Caco-2 (cell line): ENCODE data around the gene JAGN1. TPM values are rescaled to one million over a fixed set of nuclear protein-coding genes. Genes with fewer than 3 reads are reported as not detected.
"Not testable (repeated sequence)": the region's sequence is repeated elsewhere in the genome, so short reads cannot be mapped to it uniquely, and the experiment has no call there.

Source experiments
- BruUV-seq: library from RNA; stranded (reverse); fragments of 400-500 nt; replicated peaks from 2 replicates; lab custom pipeline; 2021; lab: Mats Ljungman, UMichigan
- CTCF ChIA-PET: fragments of 300-600 bp; sonication (Branson Sonifier 250); formaldehyde crosslinking; loops from one replicate; lab custom pipeline; 2022; ENCODE audit warnings: antibody characterized with exemption; lab: Charles Lee
- POLR2A ChIA-PET: fragments of 300-600 bp; sonication (Branson Sonifier 250); formaldehyde crosslinking; loops from one replicate; lab custom pipeline; 2022; ENCODE audit warnings: antibody characterized with exemption; lab: Charles Lee
- DNase-seq, 2 experiments: peaks; one replicate each; pipeline versions ENCODE4 v3.0.0 to v3.0.0-alpha.2; 2020 to 2022
- H3K27me3 ChIP-seq: replicated peaks from 2 replicates; pipeline ENCODE4 v1.6.0; 2011; ENCODE audit warnings: low read length; ENCODE audit not compliant: control insufficient read depth, insufficient read depth
- H3K36me3 ChIP-seq: 2 replicates; pipeline ENCODE4 v1.5.1; 2011; ENCODE audit warnings: low read length; ENCODE audit not compliant: control insufficient read depth, insufficient read depth
- H3K4me1 ChIP-seq: fragments of 250-450 bp; sonication (Bioruptor Pico); 2 replicates; pipeline ENCODE4 v1.5.1; 2020; ENCODE audit warnings: mild to moderate bottlenecking
- H3K4me3 ChIP-seq: 2 replicates; pipeline ENCODE4 v1.5.1; 2011; ENCODE audit warnings: low read depth, mild to moderate bottlenecking, control low read depth, low read length
- H3K9me3 ChIP-seq: fragments of 250-450 bp; sonication (Bioruptor Pico); 2 replicates; pipeline ENCODE4 v1.5.1; 2020; ENCODE audit warnings: mild to moderate bottlenecking, moderate library complexity
- H3K27ac Mint-ChIP-seq: one replicate; pipeline ENCODE4 v1.8.0; 2022; ENCODE audit warnings: mixed read lengths; ENCODE audit not compliant: unreplicated experiment
- H3K27me3 Mint-ChIP-seq: one replicate; pipeline ENCODE4 v1.8.0; 2022; ENCODE audit warnings: mixed read lengths; ENCODE audit not compliant: insufficient read depth, unreplicated experiment
- H3K36me3 Mint-ChIP-seq: one replicate; pipeline ENCODE4 v1.8.0; 2022; ENCODE audit warnings: mild to moderate bottlenecking, mixed read lengths; ENCODE audit not compliant: insufficient read depth, unreplicated experiment
- H3K4me1 Mint-ChIP-seq: one replicate; pipeline ENCODE4 v1.8.0; 2022; ENCODE audit warnings: low read depth, mixed read lengths; ENCODE audit not compliant: unreplicated experiment
- H3K4me3 Mint-ChIP-seq: one replicate; pipeline ENCODE4 v1.8.0; 2022; ENCODE audit warnings: mild to moderate bottlenecking, moderate library complexity, mixed read lengths; ENCODE audit not compliant: unreplicated experiment
- H3K9me3 Mint-ChIP-seq: one replicate; pipeline ENCODE4 v1.8.0; 2022; ENCODE audit warnings: mixed read lengths; ENCODE audit not compliant: unreplicated experiment
- intact Hi-C: fragments of 100-400 bp; cut with micrococcal nuclease; formaldehyde crosslinking; loops from one replicate; pipeline ENCODE4 v1.10.0; 2022; ENCODE audit not compliant: unreplicated experiment
- total RNA-seq: library from RNA; stranded (reverse); gene quantifications from 2 replicates; pipeline ENCODE4 v1.2.3, GENCODE V29; 2022
- TF ChIP-seq, protein P1 (sequence below), 2 experiments: fragments of 200-600 bp in 1 of 2; IDR thresholded peaks; 1 replicate in 1 of 2; 2 replicates in 1 of 2; pipeline versions ENCODE4 v1.5.1 to v1.8.0; 2011 to 2022; ENCODE audit warnings: antibody characterized with exemption in 1 of 2, control low read depth in 1 of 2, inconsistent platforms in 1 of 2, low read depth in 1 of 2, low read length in 1 of 2, mild to moderate bottlenecking in 1 of 2, moderate library complexity in 1 of 2; ENCODE audit not compliant: insufficient read depth in 1 of 2, severe bottlenecking in 1 of 2, unreplicated experiment in 1 of 2

Gene JAGN1
- total RNA-seq, 1 experiment from 2014 or later = 34.2 TPM

DNA sequence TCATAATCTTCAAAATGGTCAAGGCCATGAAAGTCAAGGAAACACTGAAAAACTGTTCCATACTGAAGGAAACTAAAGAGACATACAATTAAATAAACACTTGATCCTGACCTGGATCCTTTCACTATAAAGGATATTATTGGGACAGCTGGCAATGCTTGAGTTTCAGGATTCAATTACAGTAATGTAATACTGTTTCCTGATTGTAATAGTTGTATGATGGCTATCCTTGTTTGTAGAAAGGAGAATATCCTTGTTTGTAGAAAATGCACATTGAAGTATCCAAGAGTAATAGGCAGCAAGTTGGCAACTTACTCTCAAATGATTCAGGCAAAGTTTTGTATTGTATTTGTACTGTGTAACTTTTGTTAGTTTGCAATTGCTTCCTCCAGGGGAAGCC lies 15.0 kb upstream of the JAGN1 start:
- BruUV-seq = no TSS peak
- Mint-ChIP-seq H3K27me3 (no peaks in the 10 kb centered on the region), H3K36me3 (no peaks in the 10 kb centered on the region), H3K4me1 (peaks cover 11% of the 10 kb centered on the region), H3K27ac (no peak overlapping the region), H3K9me3 (no peaks in the 10 kb centered on the region), H3K4me3 (no peak overlapping the region)
- Histone ChIP-seq H3K4me3 (no peak overlapping the region), H3K9me3 (no peaks in the 10 kb centered on the region), H3K36me3 (no peaks in the 10 kb centered on the region), H3K27me3 (no peaks in the 10 kb centered on the region), H3K4me1 (peaks cover 26% of the 10 kb centered on the region)
- CTCF ChIA-PET = no interaction called here
- POLR2A ChIA-PET = interaction anchor here (0.7 kb wide), 1 partner anchor 9 kb away, joined by 4 read pairs; no protein-coding TSS in a partner anchor
- no peak for DNase-seq
- TF ChIP-seq, protein P1, sequence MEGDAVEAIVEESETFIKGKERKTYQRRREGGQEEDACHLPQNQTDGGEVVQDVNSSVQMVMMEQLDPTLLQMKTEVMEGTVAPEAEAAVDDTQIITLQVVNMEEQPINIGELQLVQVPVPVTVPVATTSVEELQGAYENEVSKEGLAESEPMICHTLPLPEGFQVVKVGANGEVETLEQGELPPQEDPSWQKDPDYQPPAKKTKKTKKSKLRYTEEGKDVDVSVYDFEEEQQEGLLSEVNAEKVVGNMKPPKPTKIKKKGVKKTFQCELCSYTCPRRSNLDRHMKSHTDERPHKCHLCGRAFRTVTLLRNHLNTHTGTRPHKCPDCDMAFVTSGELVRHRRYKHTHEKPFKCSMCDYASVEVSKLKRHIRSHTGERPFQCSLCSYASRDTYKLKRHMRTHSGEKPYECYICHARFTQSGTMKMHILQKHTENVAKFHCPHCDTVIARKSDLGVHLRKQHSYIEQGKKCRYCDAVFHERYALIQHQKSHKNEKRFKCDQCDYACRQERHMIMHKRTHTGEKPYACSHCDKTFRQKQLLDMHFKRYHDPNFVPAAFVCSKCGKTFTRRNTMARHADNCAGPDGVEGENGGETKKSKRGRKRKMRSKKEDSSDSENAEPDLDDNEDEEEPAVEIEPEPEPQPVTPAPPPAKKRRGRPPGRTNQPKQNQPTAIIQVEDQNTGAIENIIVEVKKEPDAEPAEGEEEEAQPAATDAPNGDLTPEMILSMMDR (IDR thresholded peaks at IDR 0.05; ENCODE audit: insufficient read depth in 1 of 2, low read depth in 1 of 2, low read length in 1 of 2, severe bottlenecking in 1 of 2, unreplicated experiment in 1 of 2) = no peak
- intact Hi-C loops = no loop called here

DNA sequence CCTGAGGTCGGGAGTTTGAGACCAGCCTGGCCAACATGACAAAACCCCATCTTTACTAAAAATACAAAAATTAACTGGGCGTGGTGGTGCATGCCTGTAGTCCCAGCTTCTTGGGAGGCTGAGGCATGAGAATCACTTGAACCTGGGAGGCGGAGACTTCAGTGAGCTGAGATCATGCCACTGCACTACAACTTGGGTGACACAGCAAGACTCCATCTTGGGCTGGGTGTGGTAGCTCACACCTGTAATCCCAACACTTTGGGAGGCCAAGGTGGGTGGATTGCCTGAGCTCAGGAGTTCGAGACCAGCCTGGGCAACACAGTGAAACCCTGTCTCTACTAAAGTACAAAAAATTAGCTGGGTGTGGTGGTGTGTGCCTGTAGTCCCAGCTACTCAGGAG lies 14.2 kb upstream of the JAGN1 start:
- H3K27ac Mint-ChIP-seq, H3K4me3 ChIP-seq, H3K27me3 Mint-ChIP-seq, BruUV-seq, POLR2A ChIA-PET, CTCF ChIA-PET, DNase-seq, H3K9me3 ChIP-seq, H3K4me3 Mint-ChIP-seq, H3K36me3 ChIP-seq, H3K27me3 ChIP-seq, H3K9me3 Mint-ChIP-seq, H3K36me3 Mint-ChIP-seq, intact Hi-C loops: not testable (repeated sequence)
- peaks cover 13% of the 10 kb centered on the region for H3K4me1 Mint-ChIP-seq
- H3K4me1 ChIP-seq = peaks cover 26% of the 10 kb centered on the region

DNA sequence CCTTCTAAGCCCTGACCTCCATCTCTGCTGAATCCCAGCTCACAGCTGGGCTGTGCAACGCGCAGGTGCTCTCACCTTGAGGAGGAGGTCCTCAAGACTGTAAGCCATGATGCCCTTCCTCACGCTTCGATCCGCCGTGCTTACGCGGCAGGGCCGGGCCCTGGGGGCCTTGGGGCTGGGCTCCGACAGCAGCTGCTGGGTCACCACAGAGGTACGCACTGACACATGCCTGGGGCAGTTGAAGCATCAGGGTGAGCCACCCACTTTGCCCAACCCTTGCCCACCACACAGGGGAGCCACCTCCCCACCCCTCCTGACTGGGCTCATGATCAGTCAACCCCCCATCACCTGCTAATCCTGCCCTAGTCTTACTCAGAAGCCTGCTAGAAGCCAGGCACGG lies 13.4 kb upstream of the JAGN1 start:
- H3K36me3 Mint-ChIP-seq = no peaks in the 10 kb centered on the region
- TF ChIP-seq, protein P1 (IDR thresholded peaks at IDR 0.05; ENCODE audit: insufficient read depth in 1 of 2, low read depth in 1 of 2, low read length in 1 of 2, severe bottlenecking in 1 of 2, unreplicated experiment in 1 of 2) = no peak
- intact Hi-C loops = no loop called here
- no peaks in the 10 kb centered on the region for H3K27me3 ChIP-seq
- H3K4me1 Mint-ChIP-seq = peaks cover 13% of the 10 kb centered on the region
- H3K36me3 ChIP-seq = no peaks in the 10 kb centered on the region
- POLR2A ChIA-PET = no interaction called here
- H3K27me3 Mint-ChIP-seq = no peaks in the 10 kb centered on the region
- H3K4me1 ChIP-seq = peaks cover 26% of the 10 kb centered on the region
- BruUV-seq = no TSS peak
- no peak overlapping the region for H3K27ac Mint-ChIP-seq
- CTCF ChIA-PET = no interaction called here
- H3K4me3 ChIP-seq = no peak overlapping the region
- H3K9me3 ChIP-seq = no peaks in the 10 kb centered on the region
- H3K4me3 Mint-ChIP-seq = no peak overlapping the region
- no peak for DNase-seq
- no peaks in the 10 kb centered on the region for H3K9me3 Mint-ChIP-seq

DNA sequence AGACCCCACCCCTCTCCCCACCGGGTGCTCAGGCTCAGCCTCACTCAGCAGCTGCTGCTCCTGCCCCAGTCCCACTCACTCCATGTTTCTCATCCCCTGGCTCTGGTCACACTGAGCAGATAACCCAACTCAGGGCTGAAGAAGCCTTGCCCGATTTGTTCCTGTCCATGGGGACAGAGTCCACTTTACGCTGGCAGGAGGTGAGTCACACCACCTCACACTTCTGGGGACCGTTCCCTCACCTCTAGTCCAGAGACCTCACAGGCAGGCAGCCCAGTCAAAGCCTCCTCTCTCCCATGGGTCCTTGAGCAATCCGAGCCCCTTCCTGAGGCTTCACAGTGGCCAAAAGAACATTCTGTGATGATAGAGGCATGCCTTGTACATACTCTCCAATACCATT lies 11.7 kb upstream of the JAGN1 start:
- Mint-ChIP-seq H3K4me1 (peaks cover 13% of the 10 kb centered on the region), H3K9me3 (no peaks in the 10 kb centered on the region), H3K4me3 (peak overlapping the region; percentile 7), H3K27me3 (no peaks in the 10 kb centered on the region), H3K36me3 (no peaks in the 10 kb centered on the region), H3K27ac (peak overlapping the region; percentile 13)
- CTCF ChIA-PET = no interaction called here
- no TSS peak for BruUV-seq
- TF ChIP-seq, protein P1 (IDR thresholded peaks at IDR 0.05; ENCODE audit: insufficient read depth in 1 of 2, low read depth in 1 of 2, low read length in 1 of 2, severe bottlenecking in 1 of 2, unreplicated experiment in 1 of 2) = no peak
- no peak overlapping the region for H3K4me3 ChIP-seq
- peaks cover 26% of the 10 kb centered on the region for H3K4me1 ChIP-seq
- intact Hi-C loops = no loop called here
- POLR2A ChIA-PET = interaction anchor here (0.5 to 0.6 kb wide), 2 partner anchors 8 to 11 kb away, joined by 3 to 4 read pairs; no protein-coding TSS in a partner anchor
- no peaks in the 10 kb centered on the region for H3K36me3 ChIP-seq
- H3K9me3 ChIP-seq = no peaks in the 10 kb centered on the region
- no peaks in the 10 kb centered on the region for H3K27me3 ChIP-seq
- peak; percentile 38 to 80 for DNase-seq
